Stimulated activated naive CD8-positive, alpha-beta T cell treated with anti-CD3 and anti-CD28 coated beads, Interleukin-15, Interleukin-2, amounts not matched to agents 100 ng/mL and 50 ng/mL, for 24 hours (primary cell): ENCODE measurements around the gene NFIB.

Experiments used
- H3K27ac Mint-ChIP-seq: one replicate; pipeline ENCODE4 v1.8.0; 2021; ENCODE audit warnings: mild to moderate bottlenecking, mixed read lengths
- H3K27me3 Mint-ChIP-seq: one replicate; pipeline ENCODE4 v1.8.0; 2021; ENCODE audit warnings: mixed read lengths
- H3K36me3 Mint-ChIP-seq: one replicate; pipeline ENCODE4 v1.8.0; 2021; ENCODE audit warnings: low read depth, mixed read lengths
- H3K4me1 Mint-ChIP-seq: one replicate; pipeline ENCODE4 v1.8.0; 2021; ENCODE audit warnings: low read depth, mixed read lengths
- H3K4me3 Mint-ChIP-seq: one replicate; pipeline ENCODE4 v1.8.0; 2021; ENCODE audit warnings: mild to moderate bottlenecking, mixed read lengths
- H3K9me3 Mint-ChIP-seq: one replicate; pipeline ENCODE4 v1.8.0; 2021; ENCODE audit warnings: mixed read lengths

NFIB gene

GRCh38 chr9:14080959-14081542 lies 232.9 kb downstream of the NFIB start:
- Mint-ChIP-seq H3K4me3 (no peak overlapping the region), H3K27me3 (no peaks in the 10 kb centered on the region), H3K9me3 (peaks cover 5% of the 10 kb centered on the region), H3K36me3 (no peaks in the 10 kb centered on the region), H3K4me1 (no peaks in the 10 kb centered on the region), H3K27ac (no peak overlapping the region)

GRCh38 chr9:14079440-14079839 lies 234.5 kb downstream of the NFIB start:
- no peak overlapping the region for H3K4me3 Mint-ChIP-seq
- no peaks in the 10 kb centered on the region for H3K4me1 Mint-ChIP-seq
- no peak overlapping the region for H3K27ac Mint-ChIP-seq
- H3K27me3 Mint-ChIP-seq: no peaks in the 10 kb centered on the region
- H3K9me3 Mint-ChIP-seq: peaks cover 5% of the 10 kb centered on the region
- H3K36me3 Mint-ChIP-seq: no peaks in the 10 kb centered on the region

- no peaks in the 10 kb centered on the region for H3K36me3 Mint-ChIP-seq
- no peak overlapping the region for H3K4me3 Mint-ChIP-seq
- peaks cover 9% of the 10 kb centered on the region for H3K9me3 Mint-ChIP-seq
- H3K4me1 Mint-ChIP-seq: no peaks in the 10 kb centered on the region
- H3K27ac Mint-ChIP-seq: no peak overlapping the region
- no peaks in the 10 kb centered on the region for H3K27me3 Mint-ChIP-seq
Measured at GRCh38 chr9:14077672-14078071, 236.3 kb downstream of the NFIB start.

- no peaks in the 10 kb centered on the region for H3K27me3 Mint-ChIP-seq
- H3K9me3 Mint-ChIP-seq: peaks cover 9% of the 10 kb centered on the region
- H3K4me1 Mint-ChIP-seq: no peaks in the 10 kb centered on the region
- H3K4me3 Mint-ChIP-seq: no peak overlapping the region
- H3K36me3 Mint-ChIP-seq: no peaks in the 10 kb centered on the region
- H3K27ac Mint-ChIP-seq: no peak overlapping the region
Measured at GRCh38 chr9:14075218-14075617, 238.7 kb downstream of the NFIB start.

- Mint-ChIP-seq H3K27me3 (no peaks in the 10 kb centered on the region), H3K4me3 (no peak overlapping the region), H3K36me3 (no peaks in the 10 kb centered on the region), H3K27ac (no peak overlapping the region), H3K9me3 (peaks cover 9% of the 10 kb centered on the region), H3K4me1 (no peaks in the 10 kb centered on the region)
Measured at GRCh38 chr9:14072850-14073249, 241.1 kb downstream of the NFIB start.

GRCh38 chr9:14071484-14071883 lies 242.5 kb downstream of the NFIB start:
- no peaks in the 10 kb centered on the region for H3K27me3 Mint-ChIP-seq

GRCh38 chr9:14068690-14069089 lies 245.3 kb downstream of the NFIB start:
- Mint-ChIP-seq H3K4me1 (no peaks in the 10 kb centered on the region), H3K4me3 (no peak overlapping the region), H3K27me3 (no peaks in the 10 kb centered on the region), H3K36me3 (no peaks in the 10 kb centered on the region), H3K9me3 (peaks cover 16% of the 10 kb centered on the region), H3K27ac (no peak overlapping the region)

More at GRCh38 chr9:14071484-14071883, 242.5 kb downstream of the NFIB start:
- Mint-ChIP-seq H3K4me3 (no peak overlapping the region), H3K4me1 (no peaks in the 10 kb centered on the region), H3K27ac (no peak overlapping the region), H3K36me3 (no peaks in the 10 kb centered on the region), H3K9me3 (peaks cover 9% of the 10 kb centered on the region)

GRCh38 chr9:14066831-14067230 lies 247.1 kb downstream of the NFIB start:
- Mint-ChIP-seq H3K27ac (no peak overlapping the region), H3K4me3 (no peak overlapping the region), H3K9me3 (peaks cover 12% of the 10 kb centered on the region), H3K4me1 (no peaks in the 10 kb centered on the region), H3K36me3 (no peaks in the 10 kb centered on the region), H3K27me3 (no peaks in the 10 kb centered on the region)

GRCh38 chr9:14066032-14066431 lies 247.9 kb downstream of the NFIB start:
- Mint-ChIP-seq H3K4me3 (no peak overlapping the region), H3K9me3 (peaks cover 12% of the 10 kb centered on the region), H3K27ac (no peak overlapping the region), H3K36me3 (no peaks in the 10 kb centered on the region), H3K27me3 (no peaks in the 10 kb centered on the region), H3K4me1 (no peaks in the 10 kb centered on the region)

GRCh38 chr9:14064940-14065339 lies 249.0 kb downstream of the NFIB start:
- H3K36me3 Mint-ChIP-seq: no peaks in the 10 kb centered on the region
- H3K27ac Mint-ChIP-seq: no peak overlapping the region
- no peak overlapping the region for H3K4me3 Mint-ChIP-seq
- no peaks in the 10 kb centered on the region for H3K27me3 Mint-ChIP-seq
- H3K9me3 Mint-ChIP-seq: peaks cover 12% of the 10 kb centered on the region
- H3K4me1 Mint-ChIP-seq: no peaks in the 10 kb centered on the region

- Mint-ChIP-seq H3K9me3 (peaks cover 7% of the 10 kb centered on the region), H3K4me3 (no peak overlapping the region), H3K36me3 (no peaks in the 10 kb centered on the region), H3K4me1 (no peaks in the 10 kb centered on the region), H3K27ac (no peak overlapping the region), H3K27me3 (no peaks in the 10 kb centered on the region)
Measured at GRCh38 chr9:14063756-14064155, 250.2 kb downstream of the NFIB start.

GRCh38 chr9:14062586-14063221 lies 251.2 kb downstream of the NFIB start:
- H3K9me3 Mint-ChIP-seq: peaks cover 7% of the 10 kb centered on the region
- H3K4me1 Mint-ChIP-seq: no peaks in the 10 kb centered on the region
- no peaks in the 10 kb centered on the region for H3K36me3 Mint-ChIP-seq
- H3K27me3 Mint-ChIP-seq: no peaks in the 10 kb centered on the region
- H3K4me3 Mint-ChIP-seq: no peak overlapping the region
- no peak overlapping the region for H3K27ac Mint-ChIP-seq

GRCh38 chr9:14061936-14062585 lies 251.9 kb downstream of the NFIB start:
- Mint-ChIP-seq H3K27me3 (no peaks in the 10 kb centered on the region), H3K4me1 (no peaks in the 10 kb centered on the region), H3K36me3 (no peaks in the 10 kb centered on the region), H3K9me3 (peaks cover 11% of the 10 kb centered on the region), H3K4me3 (no peak overlapping the region), H3K27ac (no peak overlapping the region)

- peaks cover 4% of the 10 kb centered on the region for H3K9me3 Mint-ChIP-seq
Measured at GRCh38 chr9:14058325-14058688, 255.6 kb downstream of the NFIB start.

GRCh38 chr9:14057368-14058324 lies 256.3 kb downstream of the NFIB start:
- no peaks in the 10 kb centered on the region for H3K4me1 Mint-ChIP-seq
- no peak overlapping the region for H3K27ac Mint-ChIP-seq
- no peaks in the 10 kb centered on the region for H3K27me3 Mint-ChIP-seq
- peaks cover 4% of the 10 kb centered on the region for H3K9me3 Mint-ChIP-seq
- H3K4me3 Mint-ChIP-seq: no peak overlapping the region
- H3K36me3 Mint-ChIP-seq: no peaks in the 10 kb centered on the region

More at GRCh38 chr9:14058325-14058688, 255.6 kb downstream of the NFIB start:
- Mint-ChIP-seq H3K4me3 (no peak overlapping the region), H3K27ac (no peak overlapping the region), H3K36me3 (no peaks in the 10 kb centered on the region), H3K4me1 (no peaks in the 10 kb centered on the region), H3K27me3 (no peaks in the 10 kb centered on the region)
